ENCODE measurements around the gene MAPK6.

Gene MAPK6

DNA sequence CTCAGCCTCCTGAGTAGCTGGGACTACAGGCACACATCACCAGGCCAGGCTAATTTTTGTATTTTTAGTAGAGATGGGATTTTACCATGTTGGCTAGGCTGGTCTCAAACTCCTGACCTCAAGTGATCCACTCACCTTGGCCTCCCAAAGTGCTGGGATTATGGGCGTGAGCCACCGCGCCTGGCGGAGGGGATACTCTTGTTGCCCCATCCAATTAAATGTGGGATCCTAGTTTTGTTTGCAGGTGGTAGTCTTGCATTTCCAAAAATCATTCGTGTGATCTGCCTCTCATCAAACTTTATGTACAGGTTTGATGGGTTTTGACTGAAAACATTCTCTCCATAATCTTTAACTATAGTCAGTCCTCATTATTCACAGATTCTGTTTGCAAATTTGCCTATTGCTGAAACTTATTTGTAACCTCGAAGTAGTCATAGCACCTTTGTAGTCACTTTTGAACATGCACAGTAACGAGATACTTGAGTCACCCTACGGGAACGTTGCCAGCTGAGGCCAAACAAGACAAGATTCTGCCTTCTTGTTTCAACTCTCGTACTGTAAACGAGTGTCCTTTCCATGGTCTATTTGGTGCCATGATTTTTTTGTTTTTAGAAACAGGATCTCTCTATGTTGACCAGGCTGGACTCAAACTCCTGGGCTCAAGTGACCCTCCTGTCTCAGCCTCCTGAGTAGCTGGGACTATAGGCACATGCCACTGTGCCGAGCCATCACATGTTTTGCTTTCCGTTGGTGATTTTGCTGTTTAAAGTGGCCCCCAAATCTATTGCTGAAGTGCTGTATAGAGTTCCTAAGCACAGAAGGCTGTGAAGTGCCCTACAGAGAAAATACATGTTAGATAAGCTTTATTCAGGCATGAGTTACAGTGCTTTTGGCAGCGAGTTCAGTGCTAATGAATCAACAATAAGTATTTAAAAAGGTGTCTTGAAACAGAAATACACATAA lies 8.1 kb upstream of the MAPK6 start:
- DNase-seq (ENCODE audit: low read depth, low spot score) = no peak

DNA sequence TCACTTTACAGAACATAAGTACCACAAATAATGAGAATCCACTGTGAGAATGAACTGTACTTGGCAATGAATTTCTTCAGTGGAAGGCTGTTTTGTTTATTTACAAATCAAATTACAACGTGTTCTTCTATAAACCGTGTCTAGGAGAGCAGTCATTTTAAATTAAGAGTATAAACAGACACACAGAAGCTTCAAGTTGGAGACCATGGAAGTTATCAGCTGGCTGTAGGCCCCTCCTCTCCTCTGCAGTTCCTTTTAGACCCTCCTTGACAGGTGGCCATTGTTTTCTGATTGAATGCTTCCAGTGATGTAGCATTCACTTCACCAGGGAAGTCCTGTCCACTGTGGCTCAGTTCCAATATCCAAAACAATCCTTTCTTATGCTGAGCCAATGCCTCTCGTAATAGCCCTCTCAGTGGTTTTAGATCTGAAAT lies 7.3 kb upstream of the MAPK6 start:
- DNase-seq (ENCODE audit: low read depth, low spot score) = no peak

DNA sequence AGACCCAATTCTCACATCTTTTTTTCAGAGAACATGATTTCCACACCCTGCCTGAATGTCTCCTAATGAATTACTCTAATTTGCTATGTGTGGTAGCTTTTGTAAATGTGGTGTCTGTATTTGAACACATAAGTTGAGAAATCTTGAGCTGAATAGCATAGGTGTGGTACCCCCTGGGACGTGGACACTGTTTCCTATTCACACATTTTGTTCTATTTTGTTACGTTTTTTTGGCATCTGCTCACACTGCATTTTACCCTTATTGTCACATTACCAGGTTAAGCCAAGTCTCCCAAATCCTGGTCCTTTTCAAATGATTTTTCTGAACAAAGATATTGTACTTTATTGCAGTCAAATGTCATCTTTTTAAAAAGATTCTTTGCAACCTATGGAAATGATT lies 6.8 kb upstream of the MAPK6 start:
- DNase-seq (ENCODE audit: low read depth, low spot score) = no peak

DNA sequence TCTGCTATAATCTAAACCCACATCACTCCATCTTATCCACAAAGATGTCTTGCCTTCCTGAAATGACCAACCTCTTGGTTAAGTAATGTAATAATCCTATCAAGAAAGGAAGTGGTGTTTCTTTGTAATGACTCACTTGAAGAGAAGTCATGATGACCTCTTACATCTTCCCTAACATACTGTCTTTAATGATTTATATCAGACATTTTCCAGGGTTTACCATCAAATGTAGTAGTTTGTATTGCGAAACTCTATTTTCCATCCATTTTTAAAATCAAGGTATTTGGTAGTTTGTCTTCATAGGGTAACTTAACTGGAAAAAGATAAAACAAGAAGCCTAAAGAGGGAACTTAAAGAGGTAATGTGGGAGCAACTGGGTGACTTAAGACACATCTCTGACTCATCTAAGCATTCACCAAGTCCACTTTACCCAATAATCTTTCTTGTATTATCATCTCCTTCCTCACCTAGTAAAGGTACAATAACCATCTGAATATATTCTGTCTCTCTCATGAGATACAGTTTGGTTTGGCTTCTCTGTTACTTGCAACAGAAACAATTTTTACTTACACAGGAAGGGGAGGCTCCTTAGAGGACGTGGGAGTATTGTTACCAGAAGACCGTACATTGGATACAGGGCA lies 5.7 kb upstream of the MAPK6 start:
- DNase-seq (ENCODE audit: low read depth, low spot score) = no peak

DNA sequence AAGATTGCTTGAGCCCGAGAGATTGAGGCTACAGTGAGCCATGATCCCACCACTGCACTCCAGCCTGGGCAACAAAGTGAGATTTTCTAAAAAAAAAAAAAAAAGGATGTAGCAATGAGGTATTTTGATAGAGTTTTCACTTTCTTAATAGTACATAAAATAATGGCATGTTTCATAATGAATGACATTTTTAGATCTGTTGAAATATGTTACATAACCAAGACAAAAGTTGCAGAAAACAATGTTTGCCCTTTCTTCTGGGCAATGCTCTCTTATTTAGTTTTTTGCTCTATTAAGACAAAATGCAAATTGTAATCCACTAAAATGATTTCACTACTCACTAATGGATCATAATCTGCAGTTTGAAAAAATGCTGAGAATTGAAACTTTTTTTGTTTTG lies 4.4 kb upstream of the MAPK6 start:
- DNase-seq (ENCODE audit: low read depth, low spot score) = no peak

DNA sequence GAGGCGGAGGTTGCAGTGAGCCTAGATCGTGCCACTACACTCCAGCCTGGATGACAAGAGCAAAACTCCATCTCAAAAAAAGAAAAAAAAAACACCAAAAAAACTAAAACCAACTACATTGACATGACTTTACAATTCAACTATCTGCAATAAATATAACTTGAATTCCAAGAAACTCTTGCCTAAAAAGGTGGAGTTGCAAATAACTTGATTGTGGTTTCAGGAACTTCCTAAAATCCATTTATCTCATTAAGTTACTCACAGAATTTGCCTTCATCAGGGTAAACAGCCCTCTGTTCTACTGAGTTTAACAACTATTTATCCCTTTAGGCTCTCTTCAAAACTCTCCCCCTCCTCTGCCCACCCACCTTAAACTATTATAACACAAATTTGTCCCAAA lies 2.7 kb upstream of the MAPK6 start:
- DNase-seq (ENCODE audit: low read depth, low spot score) = no peak

DNA sequence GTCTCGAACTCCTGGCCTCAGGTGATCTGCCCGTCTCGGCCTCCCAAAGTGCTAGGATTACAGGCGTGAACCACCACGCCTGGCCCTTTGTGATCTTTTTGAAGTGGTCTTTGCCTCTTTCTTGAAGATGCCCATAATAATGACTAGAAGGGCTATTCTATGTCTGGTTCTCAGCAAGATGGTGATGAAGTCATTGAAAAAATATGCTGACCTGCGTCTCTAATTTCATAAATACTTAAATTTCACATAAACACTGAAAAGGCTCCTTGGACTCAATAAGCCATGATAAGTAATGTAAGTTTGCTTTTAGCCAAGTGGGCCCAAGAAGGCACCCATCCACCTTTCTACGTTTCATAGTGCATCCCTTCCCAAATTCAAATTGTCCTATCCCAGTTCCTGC lies 775 bp upstream of the MAPK6 start:
- no peak for DNase-seq (ENCODE audit: low read depth, low spot score)

DNA sequence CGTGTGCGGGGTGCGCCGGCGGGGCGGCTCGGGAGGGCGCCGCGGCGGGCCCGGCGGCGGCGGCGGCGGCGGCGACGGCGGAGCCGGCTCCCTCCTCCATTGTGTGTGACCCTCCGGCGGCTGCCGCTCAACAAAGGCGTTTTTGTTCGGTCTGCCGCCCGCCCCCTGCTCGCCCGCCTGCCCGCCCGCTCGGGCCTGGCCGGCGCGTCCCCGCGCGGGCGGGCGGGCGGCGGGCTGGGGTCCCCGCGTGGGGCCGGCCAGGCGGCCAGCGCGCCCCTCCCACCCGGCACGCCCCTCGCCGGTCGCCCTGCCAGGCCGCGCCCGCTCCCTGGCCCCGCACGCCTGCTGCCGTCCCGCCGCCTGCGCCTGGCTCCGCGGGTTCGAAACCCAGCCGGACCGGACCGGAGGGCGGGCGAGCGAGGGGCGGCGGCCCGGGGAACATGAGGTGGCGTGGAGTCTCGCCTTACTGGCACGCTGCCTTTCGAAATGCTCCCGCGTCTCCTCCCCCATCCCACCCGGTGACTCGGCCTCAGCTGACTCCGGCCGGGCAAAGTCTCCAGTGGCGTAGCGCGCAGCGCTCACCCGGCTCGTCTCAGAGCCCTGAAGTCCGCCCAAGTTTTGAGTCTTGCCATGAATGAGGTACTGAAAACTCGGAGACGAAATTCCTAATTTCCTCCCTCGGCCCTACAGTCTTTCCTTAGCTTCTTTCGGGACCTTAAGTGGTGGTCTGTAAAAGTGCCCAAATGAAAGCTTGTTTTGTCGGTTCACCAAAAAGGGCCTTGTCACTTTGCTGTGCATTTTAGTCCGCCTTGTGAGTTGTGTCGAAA lies 588 bp downstream of the MAPK6 start:
- peak; percentile 51 for DNase-seq (ENCODE audit: low read depth, low spot score)

DNA sequence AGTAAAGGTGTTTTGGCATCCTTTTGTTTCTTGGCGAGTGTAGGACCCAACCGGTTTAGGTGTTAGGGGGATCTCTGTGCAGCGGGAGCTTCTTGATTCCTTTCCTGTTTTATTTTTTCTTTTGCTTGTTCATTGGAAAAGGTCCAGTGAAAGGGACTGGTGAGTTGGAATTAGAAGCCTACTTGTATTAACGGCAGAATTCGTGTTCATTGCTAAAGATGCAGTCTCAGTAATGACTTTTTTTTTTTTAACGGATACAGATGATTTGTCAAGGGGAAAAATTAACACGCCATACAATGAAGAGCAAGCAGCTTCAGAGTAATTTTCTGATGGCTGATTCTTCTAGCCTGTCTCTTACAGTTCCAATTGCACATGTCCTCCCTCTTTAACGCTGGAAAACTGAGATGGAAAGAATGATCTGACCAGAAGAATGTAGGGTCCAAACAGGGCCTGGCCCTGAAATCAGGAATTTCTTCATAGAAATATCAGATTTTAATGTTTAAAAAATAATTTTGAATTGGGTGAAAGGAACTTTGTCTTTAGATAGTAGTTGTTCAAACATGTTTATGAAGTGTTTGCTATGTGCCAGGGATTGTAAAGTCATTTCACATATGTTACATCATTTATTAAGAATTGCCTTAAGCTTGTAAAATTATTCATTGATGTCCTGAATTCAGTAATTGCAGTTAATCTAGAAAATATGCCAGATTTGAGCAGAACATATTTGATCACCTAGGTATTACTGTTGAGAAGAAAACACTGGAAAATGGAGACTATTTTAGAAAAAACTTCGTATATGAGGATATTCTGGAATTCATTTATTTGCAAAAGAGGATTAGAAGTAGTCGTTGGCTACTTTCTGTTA lies 1.4 kb downstream of the MAPK6 start:
- no peak for DNase-seq (ENCODE audit: low read depth, low spot score)

DNA sequence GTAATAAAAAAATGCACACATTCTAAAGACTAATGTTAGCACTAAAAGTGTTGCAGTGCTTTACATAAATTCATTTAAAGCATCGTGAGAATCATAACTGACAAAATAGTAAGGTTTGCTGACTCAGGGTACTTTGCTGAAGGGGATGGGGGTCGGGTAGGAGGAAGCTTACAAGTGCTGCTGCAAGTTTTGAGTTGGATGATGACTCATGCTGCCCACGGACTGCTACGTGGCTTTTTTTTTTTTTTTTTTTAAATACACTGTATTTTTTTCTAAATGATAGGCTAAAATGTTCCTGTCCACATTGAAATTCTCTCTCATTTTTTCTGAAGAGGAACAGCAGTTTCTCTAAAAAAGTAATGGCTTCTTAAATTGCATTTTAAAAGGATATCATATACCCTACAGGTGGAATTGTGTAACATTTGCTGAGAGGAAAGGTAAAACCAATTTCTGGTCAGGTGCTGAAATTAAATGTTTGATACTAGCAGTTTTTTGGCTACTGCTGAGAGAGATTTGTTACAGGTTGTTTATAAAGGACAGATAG lies 2.2 kb downstream of the MAPK6 start:
- peak; percentile 69 for DNase-seq (ENCODE audit: low read depth, low spot score)

DNA sequence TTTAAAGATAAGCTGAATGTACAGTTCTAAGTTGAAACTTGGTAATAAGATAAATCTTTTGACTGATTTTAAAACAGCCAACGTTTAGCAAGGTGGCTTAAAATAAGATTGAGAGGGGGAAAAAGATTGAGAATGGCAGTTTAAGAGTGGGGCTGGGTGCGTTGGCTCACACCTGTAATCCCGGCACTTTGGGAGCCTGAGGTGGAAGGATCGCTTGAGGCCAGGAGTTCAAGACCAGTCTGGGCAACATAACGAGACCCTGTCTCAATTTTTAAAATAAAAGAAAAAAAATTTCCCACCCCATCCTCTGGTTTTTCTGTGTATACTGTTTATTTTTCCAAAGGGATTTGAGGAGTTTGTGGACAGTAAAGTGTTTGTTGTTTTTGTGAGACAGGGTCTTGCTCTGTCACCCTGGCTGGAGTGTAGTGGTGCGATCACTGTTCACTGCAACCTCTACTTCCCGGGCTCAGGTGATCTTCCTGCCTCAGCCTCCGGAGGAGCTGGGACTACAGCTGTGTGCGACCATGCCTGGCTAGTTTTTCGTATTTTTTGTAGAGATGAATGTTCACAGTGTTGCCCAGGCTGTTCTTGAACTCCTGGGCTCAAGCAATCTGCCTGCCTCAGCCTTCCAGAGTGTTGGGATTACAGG lies 3.0 kb downstream of the MAPK6 start:
- no peak for DNase-seq (ENCODE audit: low read depth, low spot score)

DNA sequence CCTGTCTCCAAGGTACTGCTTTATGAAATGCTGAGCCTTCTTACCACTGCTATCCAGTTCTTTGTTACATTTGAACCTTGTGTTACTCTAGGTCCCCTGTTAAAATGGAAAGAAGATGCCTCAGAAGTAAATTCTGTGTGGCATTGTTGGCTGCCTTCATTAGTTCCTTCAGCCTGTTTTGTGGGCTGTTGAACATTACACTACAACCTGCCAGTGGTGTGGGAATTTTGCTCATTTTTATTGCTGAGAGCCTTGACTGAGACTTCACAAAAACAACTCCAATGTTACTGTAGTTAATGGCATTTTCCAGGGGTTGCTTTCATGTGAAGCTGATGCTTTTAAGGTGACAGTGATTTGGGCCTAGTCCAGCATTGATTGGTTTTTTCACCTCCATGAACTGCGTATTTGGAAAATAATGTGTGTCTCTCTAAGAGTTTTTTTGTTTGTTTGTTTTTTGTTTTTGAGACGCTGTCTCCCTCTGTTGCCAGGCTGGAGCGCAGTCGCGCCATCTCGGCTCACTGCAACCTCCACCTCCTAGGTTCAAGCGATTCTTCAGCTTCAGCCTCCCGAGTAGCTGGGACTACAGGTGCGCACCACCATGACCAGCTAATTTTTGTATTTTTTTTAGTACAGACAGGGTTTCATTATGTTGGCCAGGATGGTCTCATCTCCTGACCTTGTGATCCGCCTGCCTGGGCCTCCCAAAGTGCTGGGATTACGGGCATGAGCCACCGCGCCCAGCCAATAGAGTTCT lies 4.3 kb downstream of the MAPK6 start:
- DNase-seq (ENCODE audit: low read depth, low spot score) = no peak

DNA sequence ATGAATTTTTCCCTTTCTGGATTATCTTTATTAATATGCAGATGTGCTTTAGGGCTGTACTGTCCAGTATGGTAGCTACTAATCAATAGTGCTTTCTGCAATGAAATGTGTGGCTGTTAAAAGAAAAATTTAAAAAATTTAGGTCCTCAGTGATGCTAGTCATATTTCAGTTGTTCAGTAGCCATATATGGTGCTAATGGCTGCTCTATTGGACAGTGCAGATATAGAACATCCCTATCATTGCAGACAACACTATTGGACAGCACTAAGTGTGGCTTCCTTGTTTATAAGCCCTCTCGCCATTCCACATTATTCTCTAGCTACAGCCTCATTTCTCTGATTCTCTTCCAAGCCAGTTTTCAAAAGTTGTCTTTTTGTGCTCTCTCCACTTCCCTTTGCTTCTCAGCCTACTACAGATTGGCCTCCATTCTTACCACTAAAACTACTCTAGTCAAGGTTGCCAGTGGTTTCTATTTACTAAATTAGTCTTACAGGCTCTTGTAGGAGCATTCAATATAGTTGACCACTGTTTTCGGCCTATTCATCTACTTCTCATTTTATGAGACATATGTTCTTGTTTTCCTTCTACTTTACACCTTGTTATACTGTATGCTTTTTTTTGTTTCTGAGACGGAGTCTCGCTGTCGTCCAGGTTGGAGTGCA lies 9.5 kb downstream of the MAPK6 start:
- no peak for DNase-seq (ENCODE audit: low read depth, low spot score)

DNA sequence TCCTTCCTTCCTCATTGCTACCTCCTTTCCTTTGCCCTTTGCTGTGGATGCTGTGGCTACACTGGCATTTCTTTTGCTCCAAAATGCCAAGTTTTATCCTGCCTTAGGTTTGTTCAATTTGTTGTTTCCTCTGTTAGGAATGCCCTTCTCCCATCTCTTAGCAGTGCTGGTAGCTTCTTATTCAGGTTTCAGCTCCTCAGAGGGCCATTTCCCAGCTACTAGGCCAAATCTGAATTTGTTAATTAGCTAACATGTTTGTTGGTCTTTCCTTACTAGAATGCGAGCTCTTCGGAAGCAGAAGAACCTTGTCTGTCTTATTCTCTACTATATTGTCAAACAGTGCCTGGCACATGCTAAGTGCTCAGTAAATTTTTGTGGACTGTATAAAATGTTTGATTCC lies 11.0 kb downstream of the MAPK6 start:
- DNase-seq (ENCODE audit: low read depth, low spot score) = no peak

DNA sequence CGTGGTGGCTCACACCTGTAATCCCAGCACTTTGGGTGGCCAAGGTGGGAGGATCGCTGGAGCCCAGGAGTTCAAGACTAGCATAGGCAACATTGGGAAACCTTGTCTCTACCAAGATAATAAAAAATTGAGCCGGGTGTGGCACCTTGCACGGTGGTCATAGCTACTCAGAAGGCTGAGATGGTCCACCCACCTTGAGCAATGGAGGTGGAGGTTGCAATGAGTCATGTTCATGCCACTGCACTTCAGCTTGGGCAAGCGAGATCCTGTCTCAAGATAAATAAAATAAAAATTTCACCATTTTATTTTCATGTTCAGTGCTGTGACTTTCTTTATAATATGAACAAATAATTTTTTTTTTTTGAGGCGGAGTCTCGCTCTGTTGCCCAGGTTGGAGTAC lies 12.5 kb downstream of the MAPK6 start:
- no peak for DNase-seq (ENCODE audit: low read depth, low spot score)

DNA sequence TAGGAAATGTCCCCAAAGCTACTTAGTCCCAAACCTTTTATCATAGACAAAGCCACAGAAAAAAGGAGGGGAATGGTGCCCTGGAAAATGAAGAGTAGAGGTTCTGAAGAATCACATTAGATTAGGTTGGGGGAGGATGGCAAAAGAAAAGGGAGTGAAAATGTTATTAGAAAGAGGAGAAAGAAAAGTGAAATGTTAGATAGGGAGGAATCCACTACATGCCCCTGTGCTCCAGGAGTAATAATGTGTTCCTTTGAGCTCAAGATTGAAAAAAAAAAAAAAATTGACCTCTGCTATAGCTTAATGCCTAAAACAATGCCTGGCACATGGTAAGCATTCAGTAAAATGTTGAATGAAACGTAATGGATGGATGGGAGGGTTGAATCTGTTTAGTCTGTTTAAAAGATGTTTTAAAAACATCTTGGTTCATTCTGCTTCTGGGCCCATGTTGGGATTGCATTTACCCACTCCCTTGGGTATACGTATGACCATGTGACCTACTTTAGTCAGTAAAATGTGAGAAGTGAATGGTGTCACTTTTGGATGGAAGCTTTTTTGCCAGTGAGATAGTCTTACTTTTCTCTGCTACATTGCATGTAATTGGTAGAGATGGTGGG lies 19.0 kb downstream of the MAPK6 start:
- DNase-seq (ENCODE audit: low read depth, low spot score) = no peak

DNA sequence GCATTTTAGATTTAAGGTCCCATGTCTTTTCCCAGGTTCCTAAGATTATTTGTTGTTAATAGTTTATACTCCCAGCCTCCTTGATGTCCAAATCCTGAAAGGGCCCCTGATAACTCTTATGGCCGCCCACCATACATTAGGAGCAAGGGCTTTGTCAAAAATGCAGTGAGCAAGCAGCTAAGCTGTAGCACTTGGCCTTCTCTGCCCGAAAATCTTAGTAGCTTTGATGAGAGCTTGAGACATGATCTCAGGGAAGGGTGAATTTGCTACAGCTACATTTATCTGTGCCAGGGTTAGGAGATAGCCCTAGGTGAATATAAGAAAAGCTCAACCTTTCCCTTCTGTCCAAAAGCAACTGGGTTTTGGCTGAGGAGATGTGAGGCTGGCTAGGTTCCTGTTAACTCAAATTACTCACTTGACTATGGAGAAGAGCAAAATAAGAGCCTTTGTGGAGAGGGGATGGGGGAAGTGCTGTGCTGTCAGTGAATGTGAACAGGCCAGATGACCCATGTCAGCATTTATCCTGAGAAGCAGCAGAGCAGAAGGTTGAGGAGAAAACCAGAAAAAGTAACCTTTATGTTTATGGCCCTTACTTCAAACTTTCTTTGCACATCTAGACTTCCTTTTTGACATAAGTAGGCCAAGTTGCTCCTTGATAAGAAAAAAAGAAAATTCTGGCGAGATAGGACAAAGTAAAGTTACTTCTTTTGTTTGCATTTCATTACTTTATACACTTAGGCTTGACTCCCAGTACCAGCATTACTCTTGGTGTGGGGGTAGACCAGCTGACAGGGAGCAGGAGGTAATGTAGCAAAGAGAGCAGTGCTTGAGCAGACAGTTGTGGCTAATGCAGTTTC lies 21.1 kb downstream of the MAPK6 start:
- no peak for DNase-seq (ENCODE audit: low read depth, low spot score)
